Gastrocnemius medialis (tissue), 4 donors: ENCODE data around the gene VPS41.

ENCODE experiments used
- CTCF ChIP-seq, 5 experiments: fragments of 450-650 bp in 3 of 5; fragments of 200-600 bp in 2 of 5; sonication (generic) in 2 of 5; IDR thresholded peaks in 4 of 5; conservative IDR thresholded peaks in 1 of 5; 1 replicate in 4 of 5; 2 replicates in 1 of 5; pipeline ENCODE4 v1.5.1; 2016 to 2019; ENCODE audit warnings: antibody characterized with exemption in 5 of 5, mild to moderate bottlenecking in 3 of 5, moderate library complexity in 3 of 5
- POLR2A ChIP-seq, 2 donors: fragments of 450-650 bp; IDR thresholded peaks; one replicate each; pipeline ENCODE4 v1.6.1; 2017; ENCODE audit warnings: antibody characterized with exemption in 2 of 2, mild to moderate bottlenecking in 2 of 2, moderate library complexity in 2 of 2

DNA sequence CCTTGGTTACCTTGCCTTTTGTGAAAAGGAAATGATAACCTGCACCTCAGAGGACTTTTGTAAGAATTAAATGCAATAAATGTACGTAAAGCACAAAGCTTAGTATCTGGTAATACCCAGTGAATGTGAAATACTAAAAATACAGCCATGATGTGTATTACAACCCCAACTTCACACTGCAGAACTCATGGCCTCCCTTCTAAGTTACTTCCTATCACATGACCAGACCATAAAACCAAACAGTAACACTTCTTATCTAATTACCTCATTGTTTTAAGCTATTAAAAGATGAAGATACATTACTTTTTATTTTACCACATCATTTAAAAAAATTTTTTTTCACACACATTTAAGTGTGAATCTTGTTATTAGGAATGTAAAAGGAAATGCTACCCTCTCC, 29.0 kb downstream of the VPS41 start:
- TF ChIP-seq CTCF (IDR thresholded peaks at IDR 0.05 in 4 of 5, conservative IDR thresholded peaks at IDR 0.05 in 1 of 5), result no peak
- TF ChIP-seq POLR2A (IDR thresholded peaks at IDR 0.05), result no peak
